GM19035 (cell line): ENCODE results near the gene GPR39.

Experiments used
- ATAC-seq: cut with Tn5 transposase; IDR thresholded peaks from one replicate; pipeline ENCODE4 v1.9.1; 2021; ENCODE audit not compliant: unreplicated experiment

Gene GPR39

DNA sequence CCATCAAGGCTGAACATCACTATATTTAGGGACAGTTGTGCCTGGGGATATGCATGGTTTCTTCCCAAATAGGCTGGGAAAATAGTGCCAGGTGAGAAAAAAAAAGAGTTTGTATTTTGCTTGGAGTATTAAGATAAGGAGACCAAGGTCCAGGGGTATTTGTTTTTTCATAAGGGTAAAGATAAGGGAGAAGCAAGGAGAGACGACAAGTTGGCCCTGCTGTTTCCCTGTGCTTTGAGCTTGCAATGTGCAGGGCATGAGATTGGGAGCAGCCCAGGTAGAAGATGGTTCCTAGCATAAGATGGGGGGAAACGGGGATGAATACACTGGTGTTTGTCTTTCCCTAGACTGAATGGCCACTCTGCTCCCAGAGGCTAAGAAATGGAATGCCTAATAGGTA lies 8.8 kb upstream of the GPR39 start:
- no peak for ATAC-seq

DNA sequence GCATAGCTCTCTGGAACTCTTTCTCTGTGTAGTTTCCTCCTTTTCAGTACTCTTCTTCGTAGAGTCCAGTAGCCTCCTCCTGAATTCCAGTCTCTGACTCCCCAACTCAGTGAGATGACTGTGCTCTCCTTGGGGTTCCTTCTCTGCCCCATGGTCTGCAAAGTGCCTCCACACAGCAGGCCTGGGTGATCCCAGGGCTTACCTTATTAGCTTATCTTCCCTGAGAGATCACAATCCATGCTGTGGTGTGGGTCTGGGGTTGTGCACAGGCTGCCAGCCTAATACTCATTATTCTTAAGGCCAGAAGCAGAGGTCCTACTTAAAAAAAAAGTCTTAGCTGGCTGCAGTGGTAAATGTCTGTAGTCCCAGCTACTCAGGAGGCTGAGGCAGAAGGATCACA lies 4.6 kb upstream of the GPR39 start:
- no peak for ATAC-seq

DNA sequence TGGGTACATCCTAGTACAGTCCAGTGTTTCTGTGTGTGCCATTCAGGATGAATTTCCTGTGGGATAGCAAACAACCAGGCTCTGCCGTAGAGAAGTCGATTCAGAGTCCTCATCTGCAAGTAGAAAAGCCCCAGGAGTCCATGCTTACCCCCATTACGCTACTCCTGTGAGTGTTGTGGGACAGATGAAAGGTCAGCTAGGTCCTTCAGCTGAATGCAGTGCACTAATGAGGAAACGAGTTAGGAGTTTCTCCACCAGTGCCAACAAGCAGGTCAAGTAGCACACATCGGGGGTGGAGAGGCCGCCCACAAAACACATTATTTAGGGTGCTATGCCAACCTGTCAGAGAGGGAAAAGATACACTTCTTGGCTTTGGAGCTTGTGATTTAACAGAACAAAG lies 2.5 kb upstream of the GPR39 start:
- no peak for ATAC-seq

DNA sequence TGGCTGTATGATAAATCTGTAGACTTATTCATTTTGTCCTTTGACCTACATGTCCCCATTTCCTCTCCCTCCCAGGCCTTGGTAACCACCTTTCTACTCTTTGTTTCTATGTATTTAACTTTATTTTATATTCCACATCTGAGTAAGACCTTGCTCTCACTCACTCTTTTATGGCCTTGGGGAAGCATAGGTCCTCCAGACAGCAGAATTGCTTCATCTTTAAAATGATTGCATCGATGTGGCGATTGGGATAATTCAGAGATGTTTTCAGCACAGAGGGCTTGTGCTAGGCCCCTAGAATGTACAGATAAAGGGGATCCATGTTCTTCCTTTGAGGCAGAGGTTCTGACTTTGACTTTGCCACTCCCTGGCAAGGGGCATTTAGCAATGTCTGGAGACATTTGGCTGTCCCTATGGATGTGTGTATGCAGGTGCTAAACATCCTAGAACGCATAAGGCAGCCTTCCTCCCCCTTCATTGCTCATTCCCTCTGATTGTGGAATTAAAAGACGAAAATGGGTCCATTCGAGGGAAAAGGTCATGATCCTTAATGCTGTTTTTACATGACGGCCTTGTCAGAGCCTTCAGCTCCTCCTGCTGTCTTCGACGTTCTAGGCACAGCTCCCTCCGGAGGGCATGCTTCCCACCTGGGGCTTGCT lies 1.2 kb upstream of the GPR39 start:
- no peak for ATAC-seq

DNA sequence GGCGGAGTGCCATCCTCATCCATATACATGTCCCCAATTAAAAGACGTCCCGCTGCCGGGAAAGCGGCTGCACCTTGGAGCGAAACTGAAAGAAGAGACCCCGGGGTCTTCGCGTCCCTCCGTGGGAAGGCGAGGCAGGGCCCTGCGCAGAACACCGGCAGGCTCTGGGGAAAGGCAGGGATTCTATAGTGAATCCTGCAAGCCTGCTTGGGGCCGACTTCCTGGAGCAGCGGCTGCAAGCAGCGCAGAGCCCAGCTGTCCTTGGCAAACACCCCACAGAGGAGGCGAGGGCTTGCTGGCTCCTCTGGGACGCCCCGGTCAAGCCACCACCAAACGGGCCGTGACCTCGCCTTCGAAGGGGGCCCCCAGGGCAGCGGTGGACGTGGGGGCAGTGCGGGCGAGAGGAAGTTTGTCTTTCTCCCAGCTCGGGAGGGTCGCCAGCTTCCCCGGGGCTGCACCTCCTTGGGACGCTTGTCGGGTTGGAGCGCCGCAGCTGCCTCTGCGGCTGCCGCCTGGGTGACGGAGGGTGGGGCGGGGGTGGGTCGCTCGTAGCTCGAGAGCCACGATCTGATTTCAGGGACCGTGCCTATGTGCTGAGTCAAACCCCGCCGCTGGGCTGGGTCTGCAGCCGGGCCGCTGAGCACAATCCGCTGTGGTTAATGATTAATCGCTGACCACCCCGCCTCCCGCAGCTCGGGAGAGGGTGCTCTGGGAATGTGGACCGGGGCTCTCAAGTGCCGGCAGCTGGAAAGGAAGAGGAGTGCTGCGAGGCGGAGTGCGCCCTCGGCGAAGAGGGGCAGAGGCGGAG lies 486 bp upstream of the GPR39 start:
- no peak for ATAC-seq

DNA sequence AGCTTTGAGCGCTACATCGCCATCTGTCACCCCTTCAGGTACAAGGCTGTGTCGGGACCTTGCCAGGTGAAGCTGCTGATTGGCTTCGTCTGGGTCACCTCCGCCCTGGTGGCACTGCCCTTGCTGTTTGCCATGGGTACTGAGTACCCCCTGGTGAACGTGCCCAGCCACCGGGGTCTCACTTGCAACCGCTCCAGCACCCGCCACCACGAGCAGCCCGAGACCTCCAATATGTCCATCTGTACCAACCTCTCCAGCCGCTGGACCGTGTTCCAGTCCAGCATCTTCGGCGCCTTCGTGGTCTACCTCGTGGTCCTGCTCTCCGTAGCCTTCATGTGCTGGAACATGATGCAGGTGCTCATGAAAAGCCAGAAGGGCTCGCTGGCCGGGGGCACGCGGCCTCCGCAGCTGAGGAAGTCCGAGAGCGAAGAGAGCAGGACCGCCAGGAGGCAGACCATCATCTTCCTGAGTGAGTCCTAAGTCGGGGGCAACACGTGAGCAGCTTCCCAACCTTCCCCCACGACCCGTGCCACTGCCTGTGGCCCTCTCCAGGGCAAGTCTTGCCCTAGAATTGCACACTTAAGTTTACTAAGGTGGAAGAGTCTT lies 928 bp downstream of the GPR39 start:
- no peak for ATAC-seq

DNA sequence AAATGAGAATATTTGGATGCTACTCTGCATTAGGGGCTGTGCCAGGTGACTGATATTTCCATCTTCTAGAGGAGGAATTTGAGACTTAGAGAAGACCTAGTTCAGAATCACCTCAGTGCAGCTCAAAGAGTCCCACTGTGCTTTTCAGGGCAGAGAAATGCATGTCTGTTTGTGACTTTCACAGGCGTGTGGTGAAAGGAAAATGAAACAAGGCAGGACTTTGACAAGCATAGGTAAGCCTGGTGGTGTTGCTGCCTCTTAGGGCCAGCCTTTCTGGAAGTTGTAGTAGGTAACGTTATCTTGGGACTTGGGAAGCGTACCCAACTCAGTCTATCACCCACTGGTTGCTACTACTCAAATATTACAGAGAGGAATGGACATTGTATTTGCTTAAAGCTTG lies 2.6 kb downstream of the GPR39 start:
- ATAC-seq: no peak

DNA sequence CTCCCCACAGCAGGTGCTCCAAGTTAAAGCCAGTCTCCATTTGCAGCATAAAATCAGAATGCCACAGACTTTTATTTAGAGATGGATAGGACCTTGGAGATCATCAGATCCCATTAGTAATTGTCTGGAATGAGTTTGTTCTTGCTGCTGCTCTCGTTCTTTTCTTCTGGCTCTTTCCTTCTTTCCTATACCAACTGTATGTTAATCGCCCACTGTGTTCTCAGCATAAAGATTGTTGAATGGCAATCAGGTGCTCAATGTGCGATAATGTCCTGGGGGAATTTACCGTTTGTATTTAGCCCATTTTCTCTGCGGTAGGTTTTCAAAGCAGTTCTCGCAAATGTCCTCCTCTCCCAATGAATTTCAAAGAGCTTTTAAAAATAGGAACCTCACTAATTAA lies 3.3 kb downstream of the GPR39 start:
- ATAC-seq: no peak

DNA sequence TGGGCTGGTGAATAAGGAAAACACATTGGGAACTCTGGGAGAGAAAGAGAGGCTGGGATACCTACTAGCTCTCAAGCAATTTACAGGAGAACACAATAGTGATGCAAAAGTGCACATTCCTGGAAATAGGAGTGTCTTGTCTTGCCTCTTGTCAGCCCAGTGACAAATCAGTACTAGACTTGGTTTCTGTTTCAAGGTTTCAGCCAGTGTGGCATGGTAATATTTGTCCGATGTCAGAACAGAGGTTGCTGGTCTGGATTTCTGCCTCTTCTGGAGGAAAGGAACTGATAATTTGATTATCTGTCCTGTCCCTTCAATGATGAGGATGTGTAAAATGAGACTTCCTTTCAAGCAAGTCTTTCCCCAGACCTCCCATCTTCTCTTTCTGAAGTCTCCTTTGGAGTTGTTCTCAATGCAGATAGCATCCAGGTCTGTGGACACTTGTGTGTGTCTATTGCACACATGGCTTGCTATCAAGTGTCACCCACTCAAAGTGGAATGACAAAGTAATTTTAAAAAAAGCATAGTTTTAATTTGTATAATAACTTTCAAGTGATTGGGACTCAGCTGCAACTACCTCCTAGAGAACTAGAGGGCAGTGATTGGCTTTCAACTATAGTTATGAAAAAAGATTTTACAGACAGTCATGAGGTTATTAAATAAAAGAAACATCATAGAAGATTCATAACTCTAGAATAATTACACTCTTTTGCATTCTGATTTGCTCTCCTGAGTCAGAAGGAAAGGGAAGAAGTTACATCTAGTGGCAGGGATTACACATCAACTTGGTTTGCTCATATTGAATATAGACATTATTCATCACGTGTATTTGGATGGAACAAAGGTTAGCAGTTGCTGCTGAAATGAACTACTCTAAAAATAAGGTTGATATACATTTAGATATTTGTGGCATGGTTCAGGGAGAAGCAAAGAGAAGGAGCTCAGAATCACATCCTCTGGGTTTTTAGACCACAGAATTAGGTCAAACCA lies 4.5 kb downstream of the GPR39 start:
- no peak for ATAC-seq

DNA sequence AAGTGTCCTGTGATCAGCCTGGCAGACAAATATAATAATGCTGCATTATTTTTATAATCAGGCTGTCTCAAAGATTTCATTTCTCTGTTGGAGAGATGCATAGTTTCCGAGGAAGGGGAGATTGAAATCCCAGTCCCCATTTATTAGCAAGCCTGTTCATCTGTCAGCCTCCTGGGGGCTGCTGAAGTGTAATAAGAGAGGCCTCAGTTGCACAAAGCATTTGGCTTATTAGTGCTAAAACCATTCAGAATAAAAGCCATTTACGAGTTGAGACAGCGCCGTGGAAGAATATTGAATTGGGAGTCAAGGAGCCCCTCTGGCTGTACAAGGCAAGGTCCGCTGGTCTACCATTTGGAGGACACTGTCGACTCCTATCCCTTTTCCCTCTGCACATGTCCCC lies 6.1 kb downstream of the GPR39 start:
- no peak for ATAC-seq

DNA sequence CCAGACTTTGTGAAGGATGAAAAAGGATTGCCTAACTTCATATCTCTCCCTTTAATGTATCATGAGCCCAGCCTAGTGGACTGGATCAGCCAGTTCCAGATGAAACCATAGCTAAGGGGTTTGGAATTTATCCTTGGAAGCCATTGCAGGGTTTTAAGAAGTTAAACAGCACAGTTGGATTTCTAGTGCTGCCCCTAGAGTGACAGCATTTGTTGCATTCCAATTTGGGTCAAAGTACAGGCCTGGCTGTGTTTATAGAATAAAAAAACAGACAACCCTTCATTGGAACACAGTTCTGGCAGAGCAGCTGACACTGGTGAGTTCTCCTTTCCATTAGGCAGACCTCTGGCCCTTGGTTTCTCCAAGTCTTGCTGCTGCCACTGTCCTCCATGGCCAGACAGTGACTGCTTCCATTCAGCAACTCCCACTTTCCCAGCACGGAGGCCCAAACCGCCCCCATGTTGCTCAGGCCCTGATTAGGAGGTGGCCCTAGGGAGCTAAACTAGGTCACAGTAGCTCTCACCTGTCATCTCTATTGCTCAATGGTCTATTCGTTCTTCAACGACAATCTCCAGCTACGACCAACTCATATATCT lies 8.0 kb downstream of the GPR39 start:
- no peak for ATAC-seq

DNA sequence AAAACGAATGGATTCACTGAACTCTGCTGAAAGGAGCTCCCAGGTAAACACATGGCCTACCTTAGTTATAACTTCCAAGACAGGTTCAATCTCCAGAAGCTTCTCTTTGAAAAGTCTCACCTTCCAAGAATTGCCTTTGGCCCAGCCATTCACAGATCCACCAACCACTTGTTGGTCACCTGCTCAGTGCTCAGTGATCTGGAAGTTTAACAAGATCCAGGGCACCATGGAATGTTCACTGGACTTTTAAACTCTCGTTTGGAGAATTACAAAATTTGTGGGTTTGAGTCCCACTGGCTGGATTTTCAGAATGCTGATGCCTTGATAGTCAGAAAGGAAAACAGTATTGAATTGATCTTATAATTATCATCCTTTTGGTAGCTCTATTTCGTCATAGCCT lies 9.4 kb downstream of the GPR39 start:
- ATAC-seq: no peak

DNA sequence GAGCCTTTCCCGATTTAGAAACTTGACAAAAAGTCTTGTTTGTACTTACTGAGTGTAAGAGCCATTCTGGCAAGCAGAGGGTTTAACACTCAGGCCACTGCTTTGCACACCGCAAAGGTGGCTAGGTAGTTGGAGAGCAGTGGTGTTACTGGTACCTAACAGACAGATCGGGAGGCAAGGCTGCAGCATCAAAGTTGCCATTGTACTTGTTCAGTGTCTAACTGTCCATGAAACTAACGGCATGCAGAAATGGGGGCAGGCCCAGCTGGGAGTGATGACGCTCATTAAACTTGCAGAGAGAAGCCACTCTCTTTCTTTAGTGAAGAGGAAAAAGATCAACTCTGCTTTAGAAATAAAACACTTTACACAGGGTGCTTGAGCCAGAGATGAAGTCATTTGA lies 10.1 kb downstream of the GPR39 start:
- no peak for ATAC-seq

DNA sequence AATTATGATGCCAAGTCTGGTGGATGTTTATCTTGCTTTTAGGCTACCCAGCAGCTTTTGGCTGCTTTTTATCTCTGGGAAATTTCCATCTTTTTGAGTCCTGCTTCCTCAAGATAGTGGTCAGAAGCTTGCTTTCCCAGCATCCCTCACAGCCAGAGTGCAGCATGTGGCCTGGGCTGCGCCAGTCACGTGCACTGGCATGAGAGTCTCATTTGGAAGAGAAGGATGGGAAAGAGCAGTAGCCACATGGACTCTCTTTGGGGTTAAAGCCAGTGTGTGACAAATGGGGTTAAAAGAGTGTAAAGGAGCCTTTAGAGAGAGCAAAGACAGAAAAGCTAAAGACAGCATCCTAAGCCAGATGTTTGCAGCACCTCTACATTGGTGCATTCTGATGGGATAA lies 12.7 kb downstream of the GPR39 start:
- no peak for ATAC-seq

DNA sequence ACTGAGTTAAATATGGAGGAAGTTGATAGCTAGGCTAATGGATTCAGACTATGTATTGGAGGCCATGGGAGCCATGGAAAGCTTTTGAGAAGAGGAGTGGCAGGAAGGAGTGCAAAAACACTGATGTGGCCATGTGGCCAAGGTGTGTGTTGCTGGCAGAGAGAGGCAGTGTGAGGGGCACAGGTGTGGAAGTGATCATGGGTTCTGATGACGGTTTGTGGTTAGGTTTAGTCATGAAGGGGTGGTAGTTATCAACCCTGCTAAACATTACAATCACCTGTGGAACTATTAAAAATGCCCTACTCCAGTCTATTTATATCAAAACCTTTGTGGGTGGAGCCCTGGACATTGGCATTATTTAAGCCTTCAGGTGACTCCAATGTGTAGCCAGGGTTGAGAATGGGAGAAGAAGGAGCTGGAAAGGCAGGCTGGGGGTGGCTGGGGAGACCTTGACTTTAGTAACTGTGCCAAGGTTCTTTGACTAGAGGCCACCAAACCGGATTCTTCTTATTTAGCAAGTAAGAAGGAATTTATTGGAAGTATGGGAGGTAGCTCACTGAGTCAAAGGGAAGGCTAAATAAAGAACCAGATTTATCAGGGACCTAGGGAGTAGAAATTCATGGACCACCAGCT lies 13.5 kb downstream of the GPR39 start:
- no peak for ATAC-seq

DNA sequence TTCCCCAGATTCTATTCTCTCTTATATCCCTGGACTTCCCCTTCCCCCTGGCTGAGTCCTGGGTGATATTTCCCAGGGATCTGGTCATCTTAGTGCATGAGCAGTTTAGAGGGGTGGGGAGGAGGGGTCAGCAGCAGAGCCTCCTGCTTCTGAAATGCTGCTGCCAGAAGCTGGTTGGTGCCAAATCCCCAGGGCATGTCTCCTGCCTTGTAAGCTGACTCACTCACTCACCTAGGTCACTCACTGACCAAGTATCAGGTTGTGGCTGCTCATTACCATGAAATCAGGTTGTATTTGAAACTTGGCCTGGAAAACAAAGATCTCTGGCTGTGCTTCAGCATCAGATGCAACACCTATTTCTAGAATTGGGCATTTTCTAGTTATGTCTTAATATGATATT lies 14.3 kb downstream of the GPR39 start:
- ATAC-seq: no peak

DNA sequence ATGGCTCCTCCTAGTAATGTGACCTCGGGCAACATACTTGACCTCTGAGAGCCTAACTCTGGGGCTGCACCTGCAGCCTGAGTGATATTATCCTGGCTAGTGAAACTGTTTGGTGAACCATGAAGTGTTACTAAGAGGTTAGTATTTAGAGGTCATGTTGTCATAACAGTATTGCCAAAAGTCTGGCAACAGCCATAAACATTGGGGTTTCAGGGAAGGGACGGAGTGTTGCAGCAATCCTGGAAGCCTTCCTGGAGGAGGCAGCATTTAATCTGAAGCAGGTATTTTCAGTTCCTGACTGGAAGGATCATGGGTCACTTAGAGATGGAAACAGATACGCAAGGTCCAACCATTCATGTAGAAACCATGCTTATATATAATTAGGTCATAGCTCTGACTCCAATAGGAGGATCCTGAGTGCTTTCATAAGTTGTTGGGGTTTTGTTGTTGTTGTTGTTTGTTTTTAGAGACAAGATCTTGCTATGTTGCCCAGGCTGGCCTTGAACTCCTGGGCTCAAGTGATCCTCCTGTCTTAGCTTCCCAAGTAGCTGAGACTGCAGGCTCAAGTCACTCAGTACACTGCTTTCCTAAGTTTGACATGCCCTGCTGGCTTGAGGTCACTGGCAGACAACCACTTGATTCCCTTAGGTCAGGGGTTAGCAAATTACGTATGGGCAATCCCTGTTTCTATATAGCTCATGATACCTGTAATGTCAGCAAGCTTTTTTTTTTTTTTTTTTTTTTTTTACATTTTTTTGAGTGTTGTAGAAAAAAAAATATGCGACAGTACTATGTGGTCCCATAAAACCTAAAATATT lies 21.5 kb downstream of the GPR39 start:
- ATAC-seq: no peak

DNA sequence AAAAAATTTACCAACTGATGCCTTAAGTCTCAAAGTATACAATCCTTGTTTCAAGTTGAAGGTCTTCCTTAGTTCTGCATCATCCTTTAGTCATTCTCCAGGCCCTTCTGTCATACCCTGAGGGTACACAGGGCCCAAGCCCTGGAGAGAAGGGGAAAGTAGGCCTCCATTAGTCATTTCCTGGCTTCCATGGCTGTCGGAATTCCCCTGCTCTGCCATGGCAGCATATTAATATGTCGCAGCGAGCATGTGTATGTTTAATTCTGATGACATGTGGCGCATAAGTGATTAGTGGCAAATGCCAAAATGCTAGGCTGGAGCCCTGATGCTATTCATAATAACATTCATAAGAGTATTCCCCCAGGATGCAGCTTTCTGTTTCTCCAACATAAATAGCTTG lies 22.1 kb downstream of the GPR39 start:
- no peak for ATAC-seq

DNA sequence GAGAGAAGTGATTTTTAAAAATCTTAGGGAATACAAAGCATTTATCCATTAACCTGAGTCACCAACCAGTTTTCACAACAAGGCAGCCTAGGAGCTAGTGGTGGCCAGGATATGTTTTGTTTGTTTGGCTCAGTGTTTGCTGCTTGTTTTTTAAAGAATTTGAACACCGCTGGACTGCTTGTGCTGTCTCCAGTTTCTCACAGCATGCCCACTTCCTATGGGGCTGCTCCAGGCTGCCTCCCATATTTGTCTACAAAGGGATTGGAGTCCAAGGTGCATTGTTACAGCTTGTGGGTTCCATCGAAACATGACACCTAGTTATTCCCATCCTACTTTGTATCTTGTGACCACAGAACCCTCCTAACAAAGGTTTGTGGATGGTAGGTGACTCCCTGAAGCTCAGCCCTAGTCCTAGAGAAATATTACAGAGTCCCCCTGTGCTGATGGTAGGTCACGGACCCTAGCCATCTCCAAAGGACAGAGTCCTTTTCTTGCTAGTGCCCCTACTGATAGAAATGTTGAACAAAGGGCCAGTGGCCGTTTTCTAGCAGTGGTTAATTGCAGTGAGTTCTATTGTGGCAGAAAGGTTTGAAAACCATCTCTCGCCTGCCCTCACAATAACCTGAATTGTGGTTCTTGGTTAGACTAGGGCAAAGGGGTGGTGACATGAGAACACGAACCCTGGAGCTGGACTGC lies 23.2 kb downstream of the GPR39 start:
- ATAC-seq: no peak
